KMS-11 (cell line): ENCODE results near the gene SLC49A4.

Experiments
- H2AFZ ChIP-seq: fragments of 200-600 bp; sonication (generic); 2 replicates; pipeline ENCODE4 v1.6.1; 2016; ENCODE audit warnings: antibody characterized with exemption, mixed run types, low read depth
- H3K27ac ChIP-seq: fragments of 200-600 bp; sonication (generic); 2 replicates; pipeline ENCODE4 v1.6.1; 2016; ENCODE audit warnings: mild to moderate bottlenecking, mixed run types
- H3K27me3 ChIP-seq: fragments of 200-600 bp; sonication (generic); 2 replicates; pipeline ENCODE4 v1.6.1; 2017; ENCODE audit warnings: mild to moderate bottlenecking, low read depth, mixed run types, moderate library complexity; ENCODE audit not compliant: insufficient read depth
- H3K36me3 ChIP-seq: fragments of 200-600 bp; sonication (generic); 2 replicates; pipeline ENCODE4 v1.6.1; 2017; ENCODE audit warnings: mild to moderate bottlenecking, mixed run types; ENCODE audit not compliant: insufficient read depth
- H3K4me1 ChIP-seq: fragments of 200-600 bp; sonication (generic); 2 replicates; pipeline ENCODE4 v1.6.1; 2016; ENCODE audit warnings: mild to moderate bottlenecking, low read depth, mixed run types; ENCODE audit not compliant: poor library complexity, severe bottlenecking
- H3K4me2 ChIP-seq: fragments of 200-600 bp; sonication (generic); 2 replicates; pipeline ENCODE4 v1.7.0; 2016; ENCODE audit warnings: mild to moderate bottlenecking, mixed run types
- H3K4me3 ChIP-seq: fragments of 200-600 bp; sonication (generic); IDR thresholded peaks from 2 replicates; pipeline ENCODE4 v1.6.1; 2017; ENCODE audit warnings: low read depth, low read length, mixed read lengths; ENCODE audit not compliant: insufficient read depth
- H3K79me2 ChIP-seq: fragments of 200-600 bp; sonication (generic); 2 replicates; pipeline ENCODE4 v1.6.1; 2016; ENCODE audit warnings: low read depth, mixed run types; ENCODE audit not compliant: insufficient read depth
- H3K9ac ChIP-seq: fragments of 200-600 bp; sonication (generic); 2 replicates; pipeline ENCODE4 v1.6.1; 2016; ENCODE audit warnings: mild to moderate bottlenecking, mixed run types
- H4K20me1 ChIP-seq: fragments of 200-600 bp; sonication (generic); 2 replicates; pipeline ENCODE4 v1.6.1; 2016; ENCODE audit warnings: mild to moderate bottlenecking, mixed run types; ENCODE audit not compliant: insufficient read depth
- CTCF ChIP-seq: fragments of 200-600 bp; sonication (generic); conservative IDR thresholded peaks from 2 replicates; pipeline ENCODE4 v1.6.1; 2017; ENCODE audit warnings: low read depth, mild to moderate bottlenecking, antibody characterized with exemption, low read length, moderate library complexity, mixed read lengths

SLC49A4 gene

GRCh38 chr3:122789585-122790273 is 5.1 kb upstream of the SLC49A4 start:
- Histone ChIP-seq H3K27me3 (no peaks in the 10 kb centered on the region), H3K9ac (no peak overlapping the region), H2AFZ (no peak overlapping the region), H3K79me2 (peaks cover 7% of the 10 kb centered on the region; the same call in 1 of the 2 replicates), H3K4me2 (no peak overlapping the region), H3K27ac (no peak overlapping the region), H3K4me3 (no peak overlapping the region), H4K20me1 (no peaks in the 10 kb centered on the region), H3K36me3 (no peaks in the 10 kb centered on the region), H3K4me1 (peaks cover 8% of the 10 kb centered on the region)
- TF ChIP-seq CTCF = no peak

DNA sequence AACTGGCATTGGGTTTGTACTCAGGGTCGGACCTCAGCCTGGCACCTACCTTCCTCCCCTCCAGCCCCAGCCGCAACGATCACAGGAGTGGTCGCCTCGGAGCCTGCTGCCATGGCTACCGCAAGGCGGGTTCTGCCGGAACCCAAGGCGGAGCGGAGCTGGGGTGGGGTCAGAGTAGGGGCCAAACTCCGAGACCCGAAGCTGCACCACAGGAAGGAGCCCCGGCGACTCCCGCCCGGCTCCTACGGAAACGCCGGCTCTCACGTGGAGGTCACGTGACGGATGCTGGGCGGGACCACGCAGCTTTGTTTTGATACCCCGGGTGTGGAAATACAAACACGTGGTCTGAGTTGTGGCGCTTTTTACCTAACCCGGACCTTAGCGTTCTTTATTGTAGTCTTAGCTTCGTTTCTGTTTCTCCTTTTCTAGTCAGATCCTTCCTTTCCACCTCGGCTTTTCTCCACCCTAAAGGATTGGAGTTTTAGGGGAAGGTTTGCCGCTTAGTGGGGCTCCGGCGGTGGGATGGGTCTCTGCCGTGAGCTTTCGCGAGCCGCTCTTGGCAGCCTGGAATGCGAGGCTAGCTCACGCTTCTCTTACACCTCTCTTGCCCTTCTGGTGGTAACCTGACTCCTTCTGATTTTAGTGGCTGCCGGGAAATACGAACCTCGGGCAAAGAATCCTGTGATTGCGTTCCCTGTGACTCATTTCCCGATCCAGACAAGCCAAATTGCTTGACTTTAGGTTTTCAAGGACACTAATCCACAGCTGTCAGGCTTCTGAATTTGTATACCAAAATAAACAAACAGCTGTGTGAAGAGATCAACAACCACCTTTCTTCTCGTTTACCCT is 1.1 kb upstream of the SLC49A4 start, which contains the start of gene HSPBAP1:
TSS of gene HSPBAP1 (minus strand) at position 264 of the 849 bp plus-strand sequence. CDS start at position 113, 151 bp downstream.
- Histone ChIP-seq H3K27ac (peak within 1 kb of the TSS; percentile 51), H3K36me3 (no peaks in the 10 kb centered on the region), H2AFZ (peak within 1 kb of the TSS; percentile 92), H3K79me2 (peaks cover 7% of the 10 kb centered on the region; the same call in 1 of the 2 replicates), H3K4me3 (peak within 1 kb of the TSS; percentile 74), H3K9ac (peak within 1 kb of the TSS; percentile 65; the same call in 1 of the 2 replicates), H4K20me1 (no peaks in the 10 kb centered on the region), H3K4me2 (peak within 1 kb of the TSS; percentile 98), H3K27me3 (no peaks in the 10 kb centered on the region), H3K4me1 (peaks cover 15% of the 10 kb centered on the region)
- TF ChIP-seq CTCF = no peak

DNA sequence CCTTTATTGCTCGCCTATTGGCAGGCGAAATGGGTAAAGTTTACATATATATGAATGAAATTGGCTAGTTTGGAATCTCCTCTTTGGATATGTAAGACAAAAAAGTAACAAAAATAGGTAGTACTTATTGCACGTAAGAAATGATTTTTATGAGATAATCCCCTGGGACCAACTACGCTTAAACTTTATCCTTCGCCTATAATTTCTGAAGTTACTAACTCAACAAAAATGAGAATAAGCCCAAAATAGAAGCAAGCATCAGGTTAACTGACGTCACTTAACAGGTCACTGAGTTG is 438 bp upstream of the SLC49A4 start:
- Histone ChIP-seq H2AFZ (peak overlapping the region; percentile 92), H3K36me3 (no peaks in the 10 kb centered on the region), H3K27me3 (no peaks in the 10 kb centered on the region), H3K4me2 (peak overlapping the region; percentile 98), H3K4me1 (peaks cover 15% of the 10 kb centered on the region), H3K9ac (peak overlapping the region; percentile 65; the same call in 1 of the 2 replicates), H3K79me2 (peaks cover 7% of the 10 kb centered on the region; the same call in 1 of the 2 replicates), H3K27ac (peak overlapping the region; percentile 51; the same call in 1 of the 2 replicates), H4K20me1 (no peaks in the 10 kb centered on the region), H3K4me3 (peak overlapping the region; percentile 74)
- no peak for TF ChIP-seq CTCF

- no peak for TF ChIP-seq CTCF
- Histone ChIP-seq H3K4me2 (peak overlapping the region; percentile 98), H3K4me1 (peaks cover 15% of the 10 kb centered on the region), H3K9ac (peak overlapping the region; percentile 65; the same call in 1 of the 2 replicates), H3K36me3 (no peaks in the 10 kb centered on the region), H4K20me1 (no peaks in the 10 kb centered on the region), H3K27ac (no peak overlapping the region), H3K4me3 (no peak overlapping the region), H3K79me2 (peaks cover 7% of the 10 kb centered on the region; the same call in 1 of the 2 replicates), H3K27me3 (no peaks in the 10 kb centered on the region), H2AFZ (peak overlapping the region; percentile 92)
Observed at GRCh38 chr3:122795674-122796195, 866 bp downstream of the SLC49A4 start.
